ENCODE measurements around the gene DNAH1. TPM values are rescaled to one million over a fixed set of nuclear protein-coding genes. Genes with fewer than 3 reads are reported as not detected.

DNAH1 gene
- total RNA-seq, 2 experiments from 2014 or later: 5.8 to 14.2 TPM

DNA sequence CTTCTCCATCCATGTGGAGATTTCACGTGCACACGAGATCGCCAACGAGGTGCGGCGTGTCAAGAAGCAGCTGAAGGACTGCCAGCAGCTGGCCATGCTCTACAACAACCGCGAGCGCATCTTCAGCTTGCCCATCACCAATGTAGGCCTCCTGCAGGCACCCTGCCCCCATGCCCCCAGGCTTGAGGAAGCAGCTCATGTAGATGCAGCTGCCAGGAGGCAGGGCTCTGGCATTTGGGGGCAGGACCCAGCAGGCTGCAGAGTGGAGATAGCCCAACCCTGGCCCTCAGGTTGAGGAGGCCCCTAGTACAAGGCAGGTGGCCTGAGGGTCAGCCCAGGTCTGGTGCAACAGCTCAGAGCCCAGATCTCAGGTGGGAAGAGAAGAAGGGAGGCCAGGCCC lies 36.4 kb downstream of the DNAH1 start:
- peaks cover 24% of the 10 kb centered on the region for H3K4me1 ChIP-seq (ENCODE audit: insufficient read depth, low read length, poor library complexity, severe bottlenecking)
- no peaks in the 10 kb centered on the region for H3K9me3 ChIP-seq (ENCODE audit: low read length)
- H4K20me1 ChIP-seq (ENCODE audit: insufficient read depth, low read length): no peaks in the 10 kb centered on the region
- no peak overlapping the region for H3K27ac ChIP-seq (ENCODE audit: low read depth, low read length, poor library complexity, severe bottlenecking)
- no peaks in the 10 kb centered on the region for H3K79me2 ChIP-seq (ENCODE audit: insufficient read depth, low read depth, low read length)
- no peaks in the 10 kb centered on the region for H3K36me3 ChIP-seq (ENCODE audit: insufficient read depth, low read length)
- no peak overlapping the region for H3K4me3 ChIP-seq (ENCODE audit: low read depth, low read length, poor library complexity, severe bottlenecking)
- no TSS peak for BruUV-seq (replicated peaks)
- no peak overlapping the region for H3K4me2 ChIP-seq (ENCODE audit: low read length)
- intact Hi-C loops (cut with micrococcal nuclease; ENCODE audit: unreplicated experiment): no loop called here
- no peak for DNase-seq (ENCODE audit: low spot score)
- no peaks in the 10 kb centered on the region for H3K9me2 ChIP-seq (ENCODE audit: insufficient read depth, low read length)
- H2AFZ ChIP-seq (ENCODE audit: low read length): no peak overlapping the region
- ChIA-PET CTCF (ENCODE audit: unreplicated experiment) (interaction anchor here (0.6 kb wide), 1 partner anchor 155 kb away, joined by 3 read pairs; no protein-coding TSS in a partner anchor), POLR2A (interaction anchor here (0.5 to 1.5 kb wide), 3 partner anchors 74 to 127 kb away, joined by 3 to 4 read pairs (median 3); partner anchors contain the start of genes TLR9 and WDR82)
- no peak for TF ChIP-seq EZH2phosphoT487 (IDR thresholded peaks at IDR 0.05; ENCODE audit: borderline replicate concordance, low read depth, low read length)

DNA sequence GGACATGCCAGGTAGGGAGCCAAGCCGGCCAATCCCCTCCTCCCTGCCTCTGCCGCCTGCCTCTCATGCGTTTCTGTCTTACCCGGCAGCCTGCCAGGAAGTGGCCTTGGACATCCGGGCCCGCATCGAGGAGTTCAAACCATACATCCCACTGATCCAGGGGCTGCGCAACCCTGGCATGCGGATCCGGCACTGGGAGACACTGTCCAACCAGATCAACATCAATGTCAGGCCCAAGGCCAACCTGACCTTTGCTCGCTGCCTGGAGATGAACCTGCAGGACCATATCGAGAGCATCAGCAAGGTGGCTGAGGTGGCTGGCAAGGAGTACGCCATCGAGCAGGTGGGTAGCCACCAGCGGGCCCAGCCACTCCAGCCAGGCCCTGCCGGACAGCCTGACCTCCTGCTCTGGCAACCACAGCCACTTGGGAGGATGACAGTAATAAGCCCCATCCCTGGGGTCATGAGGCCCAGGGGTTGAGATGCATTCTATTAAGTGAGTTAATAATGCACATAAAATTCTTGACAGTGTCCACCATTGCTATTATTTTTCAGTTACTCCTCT lies 37.3 kb downstream of the DNAH1 start:
- no TSS peak for BruUV-seq (replicated peaks)
- Histone ChIP-seq H3K4me1 (ENCODE audit: insufficient read depth, low read length, poor library complexity, severe bottlenecking) (peaks cover 24% of the 10 kb centered on the region), H3K4me3 (ENCODE audit: low read depth, low read length, poor library complexity, severe bottlenecking) (no peak overlapping the region), H3K9me2 (ENCODE audit: insufficient read depth, low read length) (no peaks in the 10 kb centered on the region), H2AFZ (ENCODE audit: low read length) (no peak overlapping the region), H4K20me1 (ENCODE audit: insufficient read depth, low read length) (no peaks in the 10 kb centered on the region), H3K36me3 (ENCODE audit: insufficient read depth, low read length) (no peaks in the 10 kb centered on the region), H3K9me3 (ENCODE audit: low read length) (no peaks in the 10 kb centered on the region), H3K79me2 (ENCODE audit: insufficient read depth, low read depth, low read length) (no peaks in the 10 kb centered on the region), H3K27ac (ENCODE audit: low read depth, low read length, poor library complexity, severe bottlenecking) (no peak overlapping the region), H3K4me2 (ENCODE audit: low read length) (no peak overlapping the region)
- TF ChIP-seq, protein P1, sequence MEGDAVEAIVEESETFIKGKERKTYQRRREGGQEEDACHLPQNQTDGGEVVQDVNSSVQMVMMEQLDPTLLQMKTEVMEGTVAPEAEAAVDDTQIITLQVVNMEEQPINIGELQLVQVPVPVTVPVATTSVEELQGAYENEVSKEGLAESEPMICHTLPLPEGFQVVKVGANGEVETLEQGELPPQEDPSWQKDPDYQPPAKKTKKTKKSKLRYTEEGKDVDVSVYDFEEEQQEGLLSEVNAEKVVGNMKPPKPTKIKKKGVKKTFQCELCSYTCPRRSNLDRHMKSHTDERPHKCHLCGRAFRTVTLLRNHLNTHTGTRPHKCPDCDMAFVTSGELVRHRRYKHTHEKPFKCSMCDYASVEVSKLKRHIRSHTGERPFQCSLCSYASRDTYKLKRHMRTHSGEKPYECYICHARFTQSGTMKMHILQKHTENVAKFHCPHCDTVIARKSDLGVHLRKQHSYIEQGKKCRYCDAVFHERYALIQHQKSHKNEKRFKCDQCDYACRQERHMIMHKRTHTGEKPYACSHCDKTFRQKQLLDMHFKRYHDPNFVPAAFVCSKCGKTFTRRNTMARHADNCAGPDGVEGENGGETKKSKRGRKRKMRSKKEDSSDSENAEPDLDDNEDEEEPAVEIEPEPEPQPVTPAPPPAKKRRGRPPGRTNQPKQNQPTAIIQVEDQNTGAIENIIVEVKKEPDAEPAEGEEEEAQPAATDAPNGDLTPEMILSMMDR (conservative IDR thresholded peaks at IDR 0.05; ENCODE audit: low read length): no peak
- no peak for TF ChIP-seq EZH2phosphoT487 (IDR thresholded peaks at IDR 0.05; ENCODE audit: borderline replicate concordance, low read depth, low read length)
- intact Hi-C loops (cut with micrococcal nuclease; ENCODE audit: unreplicated experiment): no loop called here
- ChIA-PET CTCF (ENCODE audit: unreplicated experiment) (no interaction called here), POLR2A (no interaction called here)
- no peak for DNase-seq (ENCODE audit: low spot score)

DNA sequence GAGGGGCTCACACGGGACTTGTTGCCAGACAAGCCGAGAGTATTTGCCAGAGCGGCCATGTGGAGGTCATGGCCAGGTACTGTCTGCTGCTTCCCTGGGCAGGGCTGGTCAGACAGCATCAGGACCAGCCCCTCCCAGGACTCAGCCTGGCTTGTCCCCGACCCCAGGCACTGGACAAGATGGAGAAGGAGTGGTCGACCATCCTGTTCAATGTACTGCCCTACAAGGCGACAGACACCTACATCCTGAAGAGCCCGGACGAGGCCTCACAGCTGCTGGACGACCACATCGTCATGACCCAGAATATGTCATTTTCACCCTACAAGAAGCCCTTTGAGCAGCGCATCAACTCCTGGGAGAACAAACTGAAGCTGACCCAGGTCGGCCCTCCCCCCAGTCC lies 38.6 kb downstream of the DNAH1 start:
- no peaks in the 10 kb centered on the region for H3K36me3 ChIP-seq (ENCODE audit: insufficient read depth, low read length)
- POLR2A ChIA-PET: no interaction called here
- TF ChIP-seq EZH2phosphoT487 (IDR thresholded peaks at IDR 0.05; ENCODE audit: borderline replicate concordance, low read depth, low read length): no peak
- TF ChIP-seq, protein P1 (conservative IDR thresholded peaks at IDR 0.05; ENCODE audit: low read length): no peak
- CTCF ChIA-PET (ENCODE audit: unreplicated experiment): no interaction called here
- no peaks in the 10 kb centered on the region for H4K20me1 ChIP-seq (ENCODE audit: insufficient read depth, low read length)
- H3K27ac ChIP-seq (ENCODE audit: low read depth, low read length, poor library complexity, severe bottlenecking): no peak overlapping the region
- no peak overlapping the region for H3K4me3 ChIP-seq (ENCODE audit: low read depth, low read length, poor library complexity, severe bottlenecking)
- DNase-seq (ENCODE audit: low spot score): no peak
- no peak overlapping the region for H2AFZ ChIP-seq (ENCODE audit: low read length)
- no peaks in the 10 kb centered on the region for H3K79me2 ChIP-seq (ENCODE audit: insufficient read depth, low read depth, low read length)
- no peaks in the 10 kb centered on the region for H3K9me2 ChIP-seq (ENCODE audit: insufficient read depth, low read length)
- intact Hi-C loops (cut with micrococcal nuclease; ENCODE audit: unreplicated experiment): no loop called here
- no TSS peak for BruUV-seq (replicated peaks)
- H3K4me2 ChIP-seq (ENCODE audit: low read length): no peak overlapping the region
- no peaks in the 10 kb centered on the region for H3K9me3 ChIP-seq (ENCODE audit: low read length)
- H3K4me1 ChIP-seq (ENCODE audit: insufficient read depth, low read length, poor library complexity, severe bottlenecking): peaks cover 24% of the 10 kb centered on the region
